ENCODE measurements around the gene THYN1.

The THYN1 gene

GRCh38 chr11:134248910-134249480 is 4.2 kb downstream of the THYN1 start:
- no peak for DNase-seq (ENCODE audit: low spot score)

DNA sequence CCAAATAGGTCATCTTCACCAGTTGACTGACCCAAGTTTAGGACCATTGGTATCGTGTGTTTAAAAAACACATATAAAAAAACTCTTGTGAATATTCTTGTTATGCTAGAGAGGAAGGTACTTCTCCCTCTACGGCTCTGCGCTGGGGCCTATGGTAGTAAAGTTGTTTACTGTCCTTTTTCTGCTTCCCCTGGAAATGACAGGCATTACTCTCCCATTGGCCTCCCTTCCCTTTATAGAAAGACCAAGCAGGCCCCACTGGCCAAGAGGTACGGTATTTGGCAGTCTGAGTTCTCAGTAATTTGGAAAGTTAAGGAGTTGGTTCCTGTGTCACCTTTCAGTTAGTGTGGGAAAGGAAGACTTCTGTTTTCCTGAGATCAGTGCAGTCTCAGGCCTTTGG is 6.5 kb downstream of the THYN1 start:
- no peak for DNase-seq (ENCODE audit: low spot score)

GRCh38 chr11:134246100-134246499 is 7.1 kb downstream of the THYN1 start:
- no peak for DNase-seq (ENCODE audit: low spot score)

GRCh38 chr11:134245434-134245833 is 7.7 kb downstream of the THYN1 start:
- DNase-seq (ENCODE audit: low spot score): no peak

GRCh38 chr11:134244593-134244992 is 8.6 kb downstream of the THYN1 start:
- peak; percentile 67 for DNase-seq (ENCODE audit: low spot score)

- no peak for DNase-seq (ENCODE audit: low spot score)
Observed at GRCh38 chr11:134243913-134244312, 9.2 kb downstream of the THYN1 start.

GRCh38 chr11:134242376-134242775 is 10.8 kb downstream of the THYN1 start:
- no peak for DNase-seq (ENCODE audit: low spot score)

- DNase-seq (ENCODE audit: low spot score): no peak
Observed at GRCh38 chr11:134240592-134240991, 12.6 kb downstream of the THYN1 start.

DNA sequence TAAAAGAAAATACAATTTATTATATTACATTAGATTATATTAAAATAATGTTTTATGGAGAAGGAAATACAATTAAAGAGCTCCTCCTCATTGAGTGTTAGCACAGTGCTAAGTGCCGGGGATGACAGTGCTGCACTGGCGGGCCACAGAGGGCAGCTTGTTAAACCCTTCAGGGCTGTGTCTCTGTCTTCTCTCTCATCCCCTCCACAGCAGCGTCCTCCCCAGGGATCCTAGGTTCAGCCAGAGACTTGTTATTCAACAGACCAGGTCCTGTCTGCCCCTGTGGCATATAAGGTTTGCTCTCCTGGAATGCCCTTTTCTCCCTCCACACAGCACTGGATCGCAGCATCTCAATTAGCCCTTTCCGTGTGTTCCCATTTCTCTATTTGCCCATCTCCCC is 14.2 kb downstream of the THYN1 start:
- peak; percentile 76 for DNase-seq (ENCODE audit: low spot score)

DNA sequence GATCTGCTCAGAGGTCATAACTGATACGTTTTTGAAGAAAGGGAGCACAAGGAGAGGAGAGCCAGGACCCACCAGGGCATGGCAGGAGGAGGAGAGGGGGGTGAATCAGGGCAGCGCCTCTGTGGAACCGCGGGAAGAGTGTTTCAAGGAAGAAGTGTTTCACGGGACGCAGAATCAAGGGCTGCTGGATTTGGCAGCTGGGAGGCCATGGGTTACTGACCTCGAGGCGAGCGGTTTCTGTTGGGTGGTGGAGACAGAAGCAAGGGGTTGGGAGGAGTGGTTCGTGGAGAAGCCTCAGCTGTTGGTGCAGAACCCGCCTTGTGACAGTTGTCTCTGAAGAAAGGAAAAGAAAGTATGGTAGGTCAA is 15.6 kb downstream of the THYN1 start:
- no peak for DNase-seq (ENCODE audit: low spot score)

DNA sequence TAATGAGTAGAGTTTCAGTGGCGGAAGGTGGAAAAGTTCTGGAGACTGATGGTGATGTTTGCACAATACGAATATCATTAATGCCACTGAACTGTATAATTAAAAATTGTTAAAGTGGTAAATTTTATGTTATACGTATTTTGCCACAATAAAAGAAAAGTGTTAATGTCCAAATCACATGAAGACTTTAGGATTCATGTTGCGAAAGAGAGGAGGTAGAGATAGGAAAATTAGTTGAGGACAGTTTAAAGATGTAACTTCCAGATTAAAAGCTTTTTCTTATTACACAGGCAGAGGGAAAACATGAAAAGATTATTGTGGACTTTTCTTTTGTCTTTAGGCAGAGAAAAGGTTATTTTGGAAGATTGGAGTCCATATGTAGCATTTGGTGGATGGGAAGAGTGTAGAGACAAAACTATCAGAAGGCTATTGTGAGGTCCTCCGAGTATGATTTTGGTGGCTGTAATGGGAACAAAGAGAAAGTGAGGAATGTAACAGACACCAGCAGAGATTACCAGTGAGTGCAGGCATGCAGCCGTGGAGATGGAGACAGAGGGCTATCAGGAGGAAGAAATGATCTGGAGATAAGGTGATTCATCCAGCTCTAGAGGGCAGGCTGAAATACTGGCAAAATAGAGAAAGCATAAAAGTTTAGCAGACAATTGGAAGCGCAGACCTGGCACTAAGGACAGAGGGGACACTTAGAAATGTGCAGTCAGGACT is 16.2 kb downstream of the THYN1 start:
- DNase-seq (ENCODE audit: low spot score): no peak

DNA sequence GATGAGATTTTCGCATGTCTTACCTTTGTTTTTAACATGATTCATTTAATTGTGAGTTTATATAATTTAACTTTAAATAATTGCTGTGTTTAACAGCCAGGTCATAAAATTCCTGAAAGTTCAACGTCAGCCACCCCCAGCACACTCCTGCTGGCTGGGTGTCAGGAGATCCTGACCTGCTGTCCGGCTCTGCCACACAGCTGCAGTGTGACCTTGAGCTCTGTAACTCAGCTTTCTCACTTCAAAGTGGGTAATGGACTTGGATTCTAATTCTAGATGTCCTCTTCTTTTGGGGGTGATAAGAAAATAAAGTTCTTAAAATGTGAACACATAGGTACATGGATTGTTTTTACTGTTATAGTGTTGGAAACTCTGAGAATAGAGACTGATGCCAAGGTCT is 17.8 kb downstream of the THYN1 start:
- no peak for DNase-seq (ENCODE audit: low spot score)

GRCh38 chr11:134233729-134234179 is 19.4 kb downstream of the THYN1 start:
- DNase-seq (ENCODE audit: low spot score): no peak

GRCh38 chr11:134231958-134232659 is 21.0 kb downstream of the THYN1 start:
- DNase-seq (ENCODE audit: low spot score): no peak

DNA sequence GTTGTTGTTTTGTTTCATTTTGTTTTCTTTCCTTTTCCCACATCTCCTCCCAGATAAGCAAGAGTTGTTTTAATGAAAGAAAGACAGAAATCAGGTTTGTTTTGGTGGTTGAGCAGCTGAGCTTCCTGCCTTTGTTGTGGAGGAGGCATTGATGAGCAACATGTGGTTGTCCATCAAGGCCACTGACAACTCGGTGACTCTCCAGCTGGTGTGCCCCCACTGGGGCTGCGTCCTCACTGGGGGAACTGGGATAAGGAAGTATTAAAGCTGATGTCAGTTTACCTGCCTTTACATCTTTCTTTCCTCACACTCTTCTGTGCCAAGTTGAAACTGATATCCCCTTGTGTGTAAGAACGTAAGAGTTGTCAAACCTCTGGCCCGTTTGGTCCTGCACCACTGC is 22.8 kb downstream of the THYN1 start:
- DNase-seq (ENCODE audit: low spot score): no peak

GRCh38 chr11:134229126-134229790 is 23.9 kb downstream of the THYN1 start:
- no peak for DNase-seq (ENCODE audit: low spot score)

DNA sequence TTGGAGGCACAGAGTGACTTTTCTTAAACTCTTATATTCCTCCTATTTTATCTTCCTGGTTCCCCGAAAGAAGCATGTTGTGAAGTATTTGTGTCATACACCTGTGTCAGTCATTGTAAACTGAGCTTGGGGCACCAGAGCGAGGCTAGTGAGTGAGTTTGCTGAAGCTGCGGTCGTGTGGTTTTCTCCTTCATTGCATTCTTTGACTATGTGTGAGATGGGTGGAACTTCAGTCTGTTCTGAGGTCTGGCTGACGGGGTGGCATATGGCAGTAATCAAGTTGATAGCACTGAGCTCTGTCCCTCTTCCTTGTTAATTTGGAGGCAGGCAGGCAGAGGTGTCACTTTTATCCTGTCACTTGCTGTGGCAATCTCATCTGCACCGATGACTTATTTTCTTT is 24.5 kb downstream of the THYN1 start:
- DNase-seq (ENCODE audit: low spot score): peak; percentile 42

DNA sequence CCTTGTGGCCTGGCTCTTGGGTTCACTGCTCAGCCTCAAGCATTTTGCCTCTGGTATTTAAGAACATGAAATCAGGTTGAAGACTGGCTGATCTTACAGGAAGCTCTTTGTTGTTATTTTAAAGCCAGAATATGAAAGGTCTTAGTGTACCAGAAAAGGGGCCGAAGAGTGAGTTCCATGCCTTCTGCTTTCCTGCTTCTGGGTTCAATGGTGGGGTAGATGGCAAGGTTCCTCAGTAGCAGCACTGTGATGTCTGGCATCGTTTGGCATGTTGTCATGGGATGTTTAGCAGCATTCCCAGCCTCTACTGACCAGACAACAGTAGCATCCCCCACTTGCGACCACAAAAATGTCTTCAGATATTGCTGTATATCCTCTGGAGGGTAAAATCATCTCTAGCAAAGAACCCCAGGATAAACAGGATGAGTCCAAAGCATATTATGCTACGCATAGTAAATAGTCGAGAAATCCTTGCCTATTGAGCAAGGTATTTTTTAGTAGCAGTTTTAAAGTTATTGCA is 26.3 kb downstream of the THYN1 start:
- no peak for DNase-seq (ENCODE audit: low spot score)

GRCh38 chr11:134224710-134225664 is 28.2 kb downstream of the THYN1 start:
- peak; percentile 78 for DNase-seq (ENCODE audit: low spot score)

GRCh38 chr11:134223836-134224709 is 29.1 kb downstream of the THYN1 start, which contains the start of the genes NCAPD3 and VPS26B:
Gene NCAPD3 (minus strand): TSS chr11:134223967. CDS start chr11:134223926, 41 bp downstream.
Gene VPS26B (plus strand): TSS chr11:134224671. CDS start chr11:134225123, 452 bp downstream.
- DNase-seq (ENCODE audit: low spot score): peak; percentile 99
